Stimulated activated CD4-positive, alpha-beta T cell treated with anti-CD3 and anti-CD28 coated beads, Interleukin-4, amount 100 ng/mL, for 24 hours (primary cell): ENCODE data around the gene NKTR.
"Not testable (repeated sequence)": the region's sequence is repeated elsewhere in the genome, so short reads cannot be mapped to it uniquely, and the experiment has no call there.

Experiments used
- DNase-seq: peaks from one replicate; pipeline ENCODE4 v3.0.0-alpha.2; 2020

Gene NKTR

GRCh38 chr3:42597098-42597497, 3.4 kb upstream of the NKTR start:
- not testable (repeated sequence) for DNase-seq

GRCh38 chr3:42600958-42601675, 631 bp downstream of the NKTR start:
- DNase-seq, result peak; percentile 64

GRCh38 chr3:42601896-42602581, 1.6 kb downstream of the NKTR start:
- no peak for DNase-seq

GRCh38 chr3:42602961-42603360, 2.5 kb downstream of the NKTR start:
- no peak for DNase-seq

GRCh38 chr3:42605546-42606173, 5.2 kb downstream of the NKTR start:
- no peak for DNase-seq

- no peak for DNase-seq
Measured at GRCh38 chr3:42608581-42608980, 8.1 kb downstream of the NKTR start.

GRCh38 chr3:42610976-42611375, 10.5 kb downstream of the NKTR start:
- no peak for DNase-seq

GRCh38 chr3:42612217-42612616, 11.7 kb downstream of the NKTR start:
- DNase-seq, result no peak

- no peak for DNase-seq
Measured at GRCh38 chr3:42612928-42613327, 12.4 kb downstream of the NKTR start.

- no peak for DNase-seq
Measured at GRCh38 chr3:42613462-42613861, 13.0 kb downstream of the NKTR start.

- DNase-seq, result no peak
Measured at GRCh38 chr3:42631620-42632019, 31.1 kb downstream of the NKTR start.

GRCh38 chr3:42632146-42632545, 31.7 kb downstream of the NKTR start:
- DNase-seq, result no peak

- DNase-seq, result no peak
Measured at GRCh38 chr3:42633544-42633943, 33.1 kb downstream of the NKTR start.

- DNase-seq, result no peak
Measured at GRCh38 chr3:42635111-42635510, 34.6 kb downstream of the NKTR start.

GRCh38 chr3:42637001-42637400, 36.5 kb downstream of the NKTR start:
- DNase-seq, result no peak

GRCh38 chr3:42638339-42638842, 37.9 kb downstream of the NKTR start:
- peak; percentile 68 for DNase-seq

GRCh38 chr3:42639192-42639591, 38.7 kb downstream of the NKTR start:
- no peak for DNase-seq

- DNase-seq, result no peak
Measured at GRCh38 chr3:42640129-42640528, 39.6 kb downstream of the NKTR start.

- no peak for DNase-seq
Measured at GRCh38 chr3:42640771-42641370, 40.4 kb downstream of the NKTR start.

- no peak for DNase-seq
Measured at GRCh38 chr3:42647821-42648459, 47.5 kb downstream of the NKTR start.

GRCh38 chr3:42649006-42649405, 48.5 kb downstream of the NKTR start:
- DNase-seq, result no peak

GRCh38 chr3:42649783-42650182, 49.3 kb downstream of the NKTR start:
- DNase-seq, result no peak
